HG03135 (cell line): ENCODE results near the gene IGFBP6.

Source experiments
- ATAC-seq: cut with Tn5 transposase; IDR thresholded peaks from one replicate; pipeline ENCODE4 v1.9.1; 2021; ENCODE audit warnings: mild to moderate bottlenecking, moderate library complexity; ENCODE audit not compliant: unreplicated experiment

Gene IGFBP6

GRCh38 chr12:53059434-53060063 lies 37.9 kb upstream of the IGFBP6 start:
- no peak for ATAC-seq

- no peak for ATAC-seq
These were observed 37.3 kb upstream of the IGFBP6 start for GRCh38 chr12:53060064-53060720.

GRCh38 chr12:53060721-53061276 lies 36.7 kb upstream of the IGFBP6 start:
- ATAC-seq, result no peak

- ATAC-seq, result no peak
These were observed 36.0 kb upstream of the IGFBP6 start for GRCh38 chr12:53061404-53062010.

- no peak for ATAC-seq
These were observed 35.2 kb upstream of the IGFBP6 start for GRCh38 chr12:53062011-53062961.

- no peak for ATAC-seq
These were observed 34.3 kb upstream of the IGFBP6 start for GRCh38 chr12:53062977-53063707.

- no peak for ATAC-seq
These were observed 33.5 kb upstream of the IGFBP6 start for GRCh38 chr12:53063708-53064612.

- no peak for ATAC-seq
These were observed 32.6 kb upstream of the IGFBP6 start for GRCh38 chr12:53064613-53065436.

GRCh38 chr12:53065470-53065869 lies 32.0 kb upstream of the IGFBP6 start:
- ATAC-seq, result no peak

- no peak for ATAC-seq
These were observed 31.2 kb upstream of the IGFBP6 start for GRCh38 chr12:53065975-53066931.

GRCh38 chr12:53067074-53067992 lies 30.1 kb upstream of the IGFBP6 start:
- no peak for ATAC-seq

GRCh38 chr12:53067993-53068770 lies 29.3 kb upstream of the IGFBP6 start:
- ATAC-seq, result no peak

GRCh38 chr12:53068811-53069585 lies 28.5 kb upstream of the IGFBP6 start:
- ATAC-seq, result no peak

- ATAC-seq, result no peak
These were observed 27.7 kb upstream of the IGFBP6 start for GRCh38 chr12:53069621-53070410.
